ENCODE data around the gene FUBP3.

- no peak for TF ChIP-seq CTCF (conservative IDR thresholded peaks at IDR 0.05; ENCODE audit: low read length)
- TF ChIP-seq EZH2phosphoT487 (IDR thresholded peaks at IDR 0.05; ENCODE audit: borderline replicate concordance), result no peak
Measured at GRCh38 chr9:130541533-130541932, 37.8 kb upstream of the FUBP3 start.
